ENCODE data around the gene RASA4B.
"Not testable (repeated sequence)": the region's sequence is repeated elsewhere in the genome, so short reads cannot be mapped to it uniquely, and the experiment has no call there.

The RASA4B gene

GRCh38 chr7:102474116-102474515 lies 43.5 kb downstream of the RASA4B start:
- not testable (repeated sequence) for DNase-seq (ENCODE audit: low read depth)

GRCh38 chr7:102473271-102473991 lies 44.1 kb downstream of the RASA4B start:
- DNase-seq (ENCODE audit: low read depth) = no peak

- DNase-seq (ENCODE audit: low read depth) = no peak
These were observed 45.2 kb downstream of the RASA4B start for GRCh38 chr7:102472126-102473041.

GRCh38 chr7:102471791-102472125 lies 45.8 kb downstream of the RASA4B start:
- DNase-seq (ENCODE audit: low read depth) = no peak

- no peak for DNase-seq (ENCODE audit: low read depth)
These were observed 47.4 kb downstream of the RASA4B start for GRCh38 chr7:102469972-102470825.

- DNase-seq (ENCODE audit: low read depth) = no peak
These were observed 48.1 kb downstream of the RASA4B start for GRCh38 chr7:102469351-102469971.

GRCh38 chr7:102468478-102469350 lies 48.9 kb downstream of the RASA4B start:
- DNase-seq (ENCODE audit: low read depth) = no peak

GRCh38 chr7:102467581-102468477 lies 49.7 kb downstream of the RASA4B start:
- DNase-seq (ENCODE audit: low read depth) = no peak

- no peak for DNase-seq (ENCODE audit: low read depth)
These were observed 51.5 kb downstream of the RASA4B start for GRCh38 chr7:102466097-102466496.

- peak; percentile 95 for DNase-seq (ENCODE audit: low read depth)
These were observed 52.8 kb downstream of the RASA4B start, which contains the start of the genes ALKBH4 and LRWD1 for GRCh38 chr7:102464577-102465280. TSS of gene ALKBH4 (minus strand) at chr7:102464863. CDS start at chr7:102464836, 27 bp downstream. TSS of gene LRWD1 (plus strand) at chr7:102464984. CDS start at chr7:102465081, 97 bp downstream.

GRCh38 chr7:102463841-102464576 lies 53.6 kb downstream of the RASA4B start:
- peak; percentile 37 for DNase-seq (ENCODE audit: low read depth)

GRCh38 chr7:102460467-102460866 lies 57.1 kb downstream of the RASA4B start:
- DNase-seq (ENCODE audit: low read depth) = no peak

GRCh38 chr7:102459221-102459844 lies 58.2 kb downstream of the RASA4B start:
- DNase-seq (ENCODE audit: low read depth) = no peak

GRCh38 chr7:102457352-102457924 lies 60.1 kb downstream of the RASA4B start:
- DNase-seq (ENCODE audit: low read depth) = no peak

GRCh38 chr7:102456327-102456726 lies 61.2 kb downstream of the RASA4B start:
- DNase-seq (ENCODE audit: low read depth) = no peak

- no peak for DNase-seq (ENCODE audit: low read depth)
These were observed 62.0 kb downstream of the RASA4B start for GRCh38 chr7:102455596-102455995.

GRCh38 chr7:102454932-102455331 lies 62.6 kb downstream of the RASA4B start:
- DNase-seq (ENCODE audit: low read depth) = not testable (repeated sequence)
